ENCODE results near the gene SHOX.
"Not testable (repeated sequence)": the region's sequence is repeated elsewhere in the genome, so short reads cannot be mapped to it uniquely, and the experiment has no call there.

Gene SHOX

DNA sequence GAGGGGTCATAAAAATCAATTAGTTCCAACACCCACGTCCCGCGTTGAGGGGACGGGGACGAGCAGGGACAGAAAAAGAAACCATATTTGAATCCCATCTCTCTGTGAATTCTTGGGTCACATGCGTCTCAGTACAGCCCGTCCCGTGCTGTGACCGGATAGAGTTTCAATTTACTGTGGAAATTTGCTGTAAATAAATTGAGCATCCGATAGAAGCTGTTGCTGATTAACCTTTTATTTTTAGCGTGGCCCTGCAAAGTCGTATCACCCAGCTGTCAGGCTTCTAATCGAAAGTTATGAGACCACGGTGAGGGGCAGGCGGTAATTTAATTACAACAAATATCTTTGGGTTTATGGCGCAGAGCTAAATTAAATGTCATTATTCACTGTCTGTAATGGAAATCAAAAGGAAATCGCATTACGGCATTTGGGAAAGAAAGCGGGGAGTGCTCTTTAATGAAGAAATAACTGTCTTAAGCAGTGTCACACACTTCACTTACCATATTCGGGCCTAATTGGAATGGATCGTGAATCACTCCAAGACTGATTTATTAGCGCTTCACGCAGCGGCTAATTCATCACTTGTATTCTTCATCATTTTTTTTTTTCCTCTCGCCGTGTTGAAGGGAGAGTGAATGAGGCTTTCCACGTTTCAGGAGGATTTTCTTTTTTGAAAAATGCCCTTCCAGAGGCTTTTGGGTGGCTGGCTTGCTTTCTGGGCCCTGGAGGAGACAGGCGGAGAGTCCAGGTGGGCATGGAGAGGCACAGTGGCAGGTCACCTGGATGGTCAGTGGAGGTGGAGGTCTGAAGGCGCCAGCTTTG lies 7.3 kb downstream of the SHOX start:
- no peak for DNase-seq (ENCODE audit: low read depth in 2 of 2)

DNA sequence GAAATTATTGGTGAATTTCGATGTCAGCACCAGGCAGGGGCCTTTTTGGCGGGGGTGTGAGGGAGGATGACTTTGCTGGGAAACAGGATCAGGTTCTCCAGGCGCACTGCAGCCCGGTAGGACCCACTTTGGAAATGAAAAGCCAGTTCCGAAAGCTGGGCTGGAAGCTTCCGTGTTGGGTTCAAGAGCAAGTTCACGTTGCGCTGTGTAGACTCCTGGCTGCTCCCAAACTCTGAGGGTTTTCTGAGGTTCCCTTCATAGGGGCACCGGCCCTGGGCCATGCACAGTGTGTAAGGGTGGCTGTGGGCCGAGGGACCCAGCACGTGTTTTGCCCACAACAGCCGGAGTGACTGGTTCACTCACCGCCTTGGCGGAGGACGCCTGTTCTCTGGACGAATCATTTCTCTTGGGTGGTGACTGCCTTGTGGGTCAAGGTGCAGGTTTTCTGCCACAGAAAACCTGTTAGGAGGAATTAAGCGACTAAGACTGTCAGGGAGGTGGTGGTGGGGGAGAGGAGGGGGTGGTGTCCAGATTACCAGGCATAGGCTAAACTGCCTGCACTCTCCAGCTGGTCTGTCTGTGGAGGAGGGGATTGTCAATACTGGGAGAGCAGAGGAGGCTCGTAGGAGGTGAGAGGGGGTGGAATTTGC lies 8.0 kb downstream of the SHOX start:
- DNase-seq (ENCODE audit: low read depth in 2 of 2): no peak

DNA sequence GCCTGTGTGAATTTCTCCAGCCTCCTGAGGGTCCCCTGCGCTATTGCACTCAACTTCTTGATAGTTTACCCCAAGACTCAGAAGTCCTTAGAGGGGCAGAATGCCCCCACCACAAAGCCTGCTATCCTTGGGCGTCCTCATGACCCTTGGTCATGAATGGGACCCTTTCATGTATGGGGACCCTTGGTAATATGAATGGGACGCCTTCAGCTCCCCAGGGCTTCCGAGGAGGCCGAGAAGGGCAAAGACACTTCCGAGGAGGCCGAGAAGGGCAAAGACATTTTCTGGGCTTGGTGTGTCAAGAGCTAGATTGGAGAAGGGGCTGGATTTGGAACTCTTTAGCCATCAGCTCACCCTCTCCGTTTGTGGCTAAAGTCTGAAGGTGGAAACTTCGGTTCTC lies 8.6 kb downstream of the SHOX start:
- no peak for DNase-seq (ENCODE audit: low read depth in 2 of 2)

DNA sequence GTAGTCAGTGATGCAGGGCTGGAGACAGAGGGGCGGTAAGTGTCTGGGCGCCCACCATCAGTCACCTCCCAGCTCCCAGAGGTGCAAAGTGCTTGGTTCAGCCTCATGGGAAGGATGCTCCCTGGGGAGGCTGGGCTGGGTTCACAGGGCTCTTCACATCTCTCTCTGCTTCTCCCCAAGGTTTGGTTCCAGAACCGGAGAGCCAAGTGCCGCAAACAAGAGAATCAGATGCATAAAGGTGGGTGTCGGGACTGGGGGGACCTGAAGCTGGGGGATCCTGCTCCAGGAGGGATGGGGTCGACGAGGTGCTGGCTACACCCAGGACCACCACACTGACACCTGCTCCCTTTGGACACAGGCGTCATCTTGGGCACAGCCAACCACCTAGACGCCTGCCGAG lies 10.1 kb downstream of the SHOX start:
- no peak for DNase-seq (ENCODE audit: low read depth in 2 of 2)

DNA sequence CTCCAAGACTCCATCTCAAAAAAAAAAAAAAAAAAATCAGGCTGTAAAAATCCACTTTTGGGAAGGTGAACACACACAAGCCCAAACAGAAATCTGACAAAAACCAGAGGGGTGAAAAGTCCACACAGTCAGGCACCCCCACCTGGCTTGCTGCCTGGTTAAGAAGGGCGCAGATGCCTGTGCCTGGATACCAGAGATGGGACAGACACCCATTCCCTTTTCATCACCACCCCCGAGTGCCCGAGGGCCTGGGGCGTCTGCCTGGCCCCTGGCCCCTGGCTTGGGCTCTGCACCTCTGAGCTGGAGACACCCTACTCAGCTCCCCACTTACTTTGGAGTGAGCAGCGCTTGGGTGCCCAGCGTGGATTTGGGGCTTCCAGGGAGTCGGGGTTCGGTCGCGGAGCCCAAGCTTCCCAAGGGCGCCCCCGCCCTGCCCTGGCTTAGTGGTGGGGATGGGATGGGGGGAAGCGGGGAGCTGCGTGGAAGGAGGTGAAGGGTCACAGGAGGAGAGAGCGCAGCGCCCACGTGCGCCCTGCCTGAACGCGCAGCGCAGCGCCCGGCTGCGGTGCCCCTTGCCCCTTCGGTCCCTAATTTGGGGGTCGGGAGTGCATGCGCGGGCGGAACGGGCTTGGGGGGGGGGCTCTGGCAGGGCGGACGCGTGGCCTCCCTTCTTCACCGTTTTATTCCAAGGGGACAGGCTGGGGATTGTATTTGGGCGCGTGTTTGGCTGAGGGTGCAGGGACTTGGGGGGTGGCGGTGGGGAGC lies 11.3 kb downstream of the SHOX start:
- no peak for DNase-seq (ENCODE audit: low read depth in 2 of 2)

DNA sequence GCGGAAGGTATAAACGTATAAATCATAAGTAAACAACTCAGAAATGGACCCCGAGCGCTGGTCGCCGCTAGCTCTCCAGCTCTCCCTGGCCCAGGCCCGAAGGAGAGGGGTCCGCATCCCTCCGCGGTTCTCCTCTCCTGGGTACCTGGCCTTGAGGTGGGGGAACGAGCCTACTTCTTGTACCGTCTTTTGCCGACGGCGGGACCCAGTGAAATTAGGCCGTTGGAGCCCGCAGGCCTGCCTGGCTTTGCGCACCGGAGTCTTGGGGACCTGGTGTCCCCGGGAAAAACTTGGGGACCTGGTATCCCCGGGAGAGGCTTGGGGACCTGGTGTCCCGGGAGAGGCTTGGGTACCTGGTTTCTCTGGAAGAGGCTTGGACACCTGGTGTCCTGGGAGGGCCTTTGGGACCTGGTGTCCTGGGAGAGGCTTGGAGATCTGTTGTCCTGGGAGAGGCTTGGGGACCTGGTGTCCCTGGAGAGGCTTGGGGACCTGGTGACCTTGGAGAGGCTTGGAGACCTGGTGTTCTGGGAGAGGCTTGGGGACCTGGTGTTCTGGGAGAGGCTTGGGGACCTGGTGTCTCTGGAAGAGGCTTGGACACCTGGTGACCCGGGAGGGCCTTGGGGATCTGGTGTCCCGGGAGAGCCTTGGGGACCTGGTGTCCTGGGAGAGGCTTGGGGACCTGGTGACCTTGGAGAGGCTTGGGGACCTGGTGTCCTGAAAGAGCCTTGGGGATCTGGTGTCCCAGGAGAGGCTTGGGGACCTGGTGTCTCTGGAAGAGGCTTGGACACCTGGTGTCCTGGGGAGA lies 12.0 kb downstream of the SHOX start:
- no peak for DNase-seq (ENCODE audit: low read depth in 2 of 2)

DNA sequence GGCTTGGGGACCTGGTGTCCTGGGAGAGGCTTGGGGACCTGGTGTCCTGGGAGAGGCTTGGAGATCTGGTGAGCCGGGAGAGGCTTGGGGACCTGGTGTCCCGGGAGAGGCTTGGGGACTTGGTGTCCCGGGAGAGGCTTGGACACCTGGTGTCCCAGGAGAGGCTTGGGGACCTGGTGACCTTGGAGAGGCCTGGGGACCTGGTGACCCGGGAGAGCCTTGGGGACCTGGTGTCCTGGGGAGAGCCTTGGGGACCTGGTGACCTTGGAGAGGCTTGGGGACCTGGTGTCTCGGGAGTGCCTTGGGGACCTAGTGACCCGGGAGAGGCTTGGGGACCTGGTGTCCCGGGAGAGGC lies 12.6 kb downstream of the SHOX start:
- no peak for DNase-seq (ENCODE audit: low read depth in 2 of 2)

DNA sequence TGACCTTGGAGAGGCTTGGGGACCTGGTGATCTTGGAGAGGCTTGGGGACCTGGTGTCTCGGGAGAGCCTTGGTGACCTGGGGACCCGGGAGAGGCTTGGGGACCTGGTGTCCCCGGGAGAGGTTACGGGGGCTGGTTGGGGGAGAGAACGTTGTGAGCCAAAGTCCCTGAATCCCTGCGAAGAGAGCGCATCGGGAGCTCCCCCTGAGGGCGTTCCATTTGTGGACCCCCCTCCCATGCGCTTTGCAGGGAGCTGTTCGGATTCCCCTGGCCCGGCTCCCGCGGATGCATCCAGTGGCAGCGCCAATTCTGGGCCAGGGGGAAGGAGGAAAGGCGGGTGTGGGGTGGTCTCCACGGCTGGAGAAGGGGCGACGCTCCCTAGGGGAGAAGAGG lies 13.3 kb downstream of the SHOX start:
- DNase-seq (ENCODE audit: low read depth in 2 of 2): no peak

DNA sequence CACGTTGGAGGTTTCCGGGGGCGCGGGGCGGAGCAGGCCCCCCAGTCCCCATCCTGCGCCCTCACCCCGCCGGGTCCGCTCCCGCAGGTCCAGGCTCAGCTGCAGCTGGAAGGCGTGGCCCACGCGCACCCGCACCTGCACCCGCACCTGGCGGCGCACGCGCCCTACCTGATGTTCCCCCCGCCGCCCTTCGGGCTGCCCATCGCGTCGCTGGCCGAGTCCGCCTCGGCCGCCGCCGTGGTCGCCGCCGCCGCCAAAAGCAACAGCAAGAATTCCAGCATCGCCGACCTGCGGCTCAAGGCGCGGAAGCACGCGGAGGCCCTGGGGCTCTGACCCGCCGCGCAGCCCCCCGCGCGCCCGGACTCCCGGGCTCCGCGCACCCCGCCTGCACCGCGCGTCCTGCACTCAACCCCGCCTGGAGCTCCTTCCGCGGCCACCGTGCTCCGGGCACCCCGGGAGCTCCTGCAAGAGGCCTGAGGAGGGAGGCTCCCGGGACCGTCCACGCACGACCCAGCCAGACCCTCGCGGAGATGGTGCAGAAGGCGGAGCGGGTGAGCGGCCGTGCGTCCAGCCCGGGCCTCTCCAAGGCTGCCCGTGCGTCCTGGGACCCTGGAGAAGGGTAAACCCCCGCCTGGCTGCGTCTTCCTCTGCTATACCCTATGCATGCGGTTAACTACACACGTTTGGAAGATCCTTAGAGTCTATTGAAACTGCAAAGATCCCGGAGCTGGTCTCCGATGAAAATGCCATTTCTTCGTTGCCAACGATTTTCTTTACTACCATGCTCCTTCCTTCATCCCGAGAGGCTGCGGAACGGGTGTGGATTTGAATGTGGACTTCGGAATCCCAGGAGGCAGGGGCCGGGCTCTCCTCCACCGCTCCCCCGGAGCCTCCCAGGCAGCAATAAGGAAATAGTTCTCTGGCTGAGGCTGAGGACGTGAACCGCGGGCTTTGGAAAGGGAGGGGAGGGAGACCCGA lies 14.0 kb downstream of the SHOX start:
- DNase-seq (ENCODE audit: low read depth in 2 of 2): no peak

DNA sequence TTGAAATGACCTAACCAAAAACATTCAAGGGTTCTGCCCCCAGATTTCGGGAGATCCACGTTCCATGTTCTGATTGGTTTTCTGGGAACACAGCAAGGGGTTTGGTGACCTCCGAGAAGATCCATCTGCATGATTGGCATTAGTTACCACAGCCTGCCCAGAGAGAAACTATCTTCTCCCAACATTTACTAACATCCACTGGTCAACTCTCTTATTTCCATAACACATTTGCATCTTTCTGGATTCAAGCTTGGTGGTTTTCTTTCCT lies 15.6 kb downstream of the SHOX start:
- no peak for DNase-seq (ENCODE audit: low read depth in 2 of 2)

DNA sequence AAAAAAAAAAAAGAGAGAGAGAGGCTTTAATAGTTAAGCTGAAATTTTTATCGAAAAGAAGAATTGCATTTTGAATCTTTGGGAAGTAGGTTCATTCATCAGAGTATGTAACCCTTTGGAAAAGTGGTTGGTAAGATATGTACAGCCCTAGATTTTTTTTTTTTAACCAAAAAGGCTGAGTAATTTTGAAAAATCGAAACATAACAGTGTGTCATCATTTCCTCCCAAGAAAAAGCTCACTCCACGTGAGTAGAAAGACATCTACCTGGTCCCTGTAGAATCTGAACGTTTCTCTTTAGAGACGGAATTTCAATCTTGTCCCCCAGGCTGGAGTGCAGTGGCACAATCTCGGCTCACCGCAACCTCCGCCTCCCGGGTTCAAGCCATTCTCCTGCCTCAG lies 16.2 kb downstream of the SHOX start:
- DNase-seq (ENCODE audit: low read depth in 2 of 2): no peak

DNA sequence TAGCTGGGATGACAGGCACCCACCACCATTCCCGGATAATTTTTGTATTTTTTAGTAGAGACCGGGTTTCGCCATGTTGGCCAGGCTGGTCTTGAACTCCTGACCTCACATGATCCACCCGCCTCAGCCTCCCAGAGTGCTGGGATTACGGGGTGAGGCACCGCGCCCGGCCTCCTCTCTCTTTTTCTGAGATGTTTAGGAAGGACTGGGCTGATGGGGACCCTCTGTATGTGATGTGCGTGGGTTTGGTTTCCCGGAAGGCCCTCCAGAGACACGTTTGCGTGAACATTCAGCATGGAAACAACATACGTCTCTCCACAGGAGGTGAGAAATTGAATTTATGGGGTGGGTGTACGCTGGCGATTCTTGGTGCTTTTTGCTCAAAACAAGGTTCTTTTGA lies 18.6 kb downstream of the SHOX start:
- no peak for DNase-seq (ENCODE audit: low read depth in 2 of 2)

DNA sequence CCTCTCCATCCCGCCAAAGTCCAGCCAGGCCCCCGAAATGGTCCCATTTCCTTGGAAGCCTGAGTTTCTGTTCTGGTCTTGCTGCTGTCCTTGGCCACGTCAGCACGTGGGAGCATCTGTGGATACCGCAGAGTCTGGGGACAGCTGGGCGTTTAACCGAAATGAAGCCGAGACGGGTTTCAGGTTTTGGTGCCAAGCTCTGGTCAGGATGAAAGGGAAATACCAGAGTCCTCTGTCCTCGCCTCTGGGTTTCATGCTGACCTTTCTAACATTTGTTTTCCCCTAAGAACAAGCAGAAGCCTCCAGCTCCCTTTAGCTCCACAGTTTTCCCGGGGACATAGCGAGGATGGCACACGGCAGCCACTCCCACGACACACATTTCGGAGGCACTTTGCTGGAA lies 19.7 kb downstream of the SHOX start:
- DNase-seq (ENCODE audit: low read depth in 2 of 2): no peak

DNA sequence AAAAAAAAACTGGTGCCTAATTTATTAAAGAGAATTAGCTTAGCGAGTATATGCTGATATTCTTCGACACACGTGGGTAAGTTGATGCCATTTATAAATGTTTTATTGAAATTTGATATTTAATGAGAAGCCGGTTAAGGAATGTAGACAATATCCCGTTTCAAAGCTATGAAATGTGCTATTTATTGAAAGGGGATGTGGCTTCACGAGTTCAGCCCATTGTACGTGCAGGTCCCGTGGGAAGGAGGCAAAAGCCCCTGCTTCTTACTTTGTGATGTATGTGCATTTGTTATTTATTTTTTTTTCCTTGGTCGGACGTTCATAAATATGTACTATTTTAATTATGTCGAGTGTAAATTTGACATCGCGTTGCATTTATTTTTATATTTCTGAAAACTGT lies 20.2 kb downstream of the SHOX start:
- no peak for DNase-seq (ENCODE audit: low read depth in 2 of 2)

DNA sequence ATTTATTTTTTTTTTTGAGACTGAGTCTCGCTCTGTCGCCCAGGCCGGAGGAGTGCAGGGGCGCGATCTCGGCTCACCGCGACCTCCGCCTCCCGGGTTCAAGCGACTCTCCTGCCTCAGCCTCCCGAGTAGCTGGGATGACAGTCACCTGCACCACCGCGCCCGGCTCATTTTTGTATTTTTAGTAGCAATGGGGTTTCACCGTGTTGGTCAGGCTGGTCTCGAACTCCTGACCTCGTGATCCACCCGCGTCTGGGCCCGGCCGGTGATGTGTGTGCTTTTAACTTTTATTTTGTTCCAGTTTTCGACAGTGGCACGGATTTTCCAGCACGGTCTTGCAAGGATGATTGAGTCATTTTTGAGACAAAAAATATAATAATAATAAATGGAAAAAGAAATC lies 21.3 kb downstream of the SHOX start:
- not testable (repeated sequence) for DNase-seq (ENCODE audit: low read depth in 2 of 2)

DNA sequence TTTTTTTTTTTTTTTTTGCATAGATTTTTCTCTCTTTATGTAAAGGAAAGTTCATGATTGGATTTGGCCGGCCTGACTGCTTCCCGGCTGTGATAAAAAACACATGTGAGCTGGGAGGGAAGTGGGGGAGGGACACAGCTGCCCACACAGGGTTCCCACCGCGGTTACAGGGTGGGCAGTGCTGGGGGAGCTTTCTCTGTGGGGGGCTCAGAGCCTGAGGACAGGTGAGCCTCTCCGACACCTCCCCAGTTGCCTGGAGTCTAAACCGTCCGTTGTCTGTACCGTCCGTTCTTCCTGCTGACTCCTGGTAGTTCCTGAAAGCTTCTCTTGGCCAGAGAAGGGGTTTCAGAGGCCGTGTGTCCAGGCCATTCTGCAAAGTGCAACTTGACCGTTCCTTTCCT lies 21.8 kb downstream of the SHOX start:
- DNase-seq (ENCODE audit: low read depth in 2 of 2): no peak

DNA sequence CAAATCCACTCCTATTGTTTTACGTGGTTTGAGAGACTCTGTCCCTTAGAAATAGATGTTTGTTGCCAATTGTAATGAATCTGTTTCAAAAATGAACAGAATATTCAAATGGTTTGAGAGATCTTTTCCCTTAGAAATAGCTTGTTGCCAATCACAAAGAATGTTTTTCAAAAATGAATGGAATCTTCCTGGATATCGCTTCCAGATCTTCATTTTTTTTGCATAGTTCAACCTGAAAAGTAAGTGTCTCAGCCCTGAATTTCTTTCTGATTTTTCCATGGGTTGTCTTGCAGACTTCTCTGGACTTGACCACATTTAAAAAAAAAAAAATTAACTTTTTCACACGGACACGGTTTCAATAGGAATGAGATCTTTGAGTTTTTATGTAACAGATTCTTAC lies 22.7 kb downstream of the SHOX start:
- DNase-seq (ENCODE audit: low read depth in 2 of 2): no peak

DNA sequence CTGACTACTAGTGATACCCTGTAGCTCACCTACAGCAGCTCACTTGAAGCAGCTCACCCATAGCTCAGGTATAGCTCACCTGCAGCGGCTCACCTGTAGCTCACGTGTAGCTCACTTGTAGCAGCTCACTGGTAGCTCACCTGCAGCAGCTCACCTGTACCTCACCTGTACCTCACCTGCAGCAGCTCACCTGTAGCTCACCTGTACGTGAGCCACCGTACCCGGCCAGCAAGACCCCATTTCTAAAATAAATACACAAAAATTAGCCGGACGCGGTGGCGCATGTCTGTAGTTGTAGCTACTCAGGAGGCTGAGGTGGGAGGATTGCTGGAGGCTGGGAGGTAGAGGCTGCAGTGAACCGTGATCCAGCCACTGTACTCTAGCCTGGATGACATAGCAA lies 30.6 kb downstream of the SHOX start:
- DNase-seq (ENCODE audit: low read depth in 2 of 2): no peak

DNA sequence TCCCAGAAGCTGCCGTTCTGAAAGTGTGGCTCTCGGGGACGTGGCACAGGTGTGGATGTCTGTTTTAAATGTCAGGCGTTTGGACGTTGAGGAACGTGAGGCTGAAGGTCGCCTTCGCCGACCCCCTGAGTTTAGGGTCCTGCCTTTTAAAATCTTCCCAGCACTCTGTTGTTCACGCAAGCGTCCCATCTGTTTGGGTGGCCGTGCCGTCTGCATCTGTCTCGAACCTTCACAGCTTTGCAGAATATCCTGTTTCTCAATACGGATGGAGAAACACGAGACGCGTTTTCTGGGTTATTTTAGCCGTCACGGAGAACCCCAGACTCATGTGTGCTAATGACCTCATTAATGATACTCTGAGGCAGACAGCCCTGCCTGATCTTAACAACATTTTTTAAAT lies 31.5 kb downstream of the SHOX start:
- DNase-seq (ENCODE audit: low read depth in 2 of 2): no peak

DNA sequence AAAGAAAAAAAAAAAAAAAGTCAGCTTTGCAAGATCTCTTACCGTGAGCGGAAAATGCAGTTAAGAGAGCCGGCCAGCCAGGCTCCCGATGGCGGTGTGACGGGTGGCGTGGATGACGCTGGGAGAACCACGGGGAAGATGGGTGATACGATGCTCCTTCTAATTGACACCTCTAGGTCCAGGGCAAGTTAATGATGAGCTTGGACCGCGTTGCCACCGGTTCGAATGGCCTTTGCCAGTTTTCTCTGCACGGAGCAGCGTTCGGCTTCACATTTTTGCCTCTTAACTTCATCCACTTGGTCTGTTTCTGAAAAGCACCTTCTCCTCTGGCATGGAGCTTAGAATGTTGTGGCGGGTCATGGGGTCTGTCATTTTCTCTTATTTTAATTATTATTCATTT lies 33.2 kb downstream of the SHOX start:
- DNase-seq (ENCODE audit: low read depth in 2 of 2): no peak
